ENCODE data around the gene SLC35F1. TPM values are rescaled to one million over a fixed set of nuclear protein-coding genes. Genes with fewer than 3 reads are reported as not detected.

Gene SLC35F1
- total and polyA plus RNA-seq, 7 donors = 0.04 to 0.32 (median 0.14) TPM; not detected in 1

DNA sequence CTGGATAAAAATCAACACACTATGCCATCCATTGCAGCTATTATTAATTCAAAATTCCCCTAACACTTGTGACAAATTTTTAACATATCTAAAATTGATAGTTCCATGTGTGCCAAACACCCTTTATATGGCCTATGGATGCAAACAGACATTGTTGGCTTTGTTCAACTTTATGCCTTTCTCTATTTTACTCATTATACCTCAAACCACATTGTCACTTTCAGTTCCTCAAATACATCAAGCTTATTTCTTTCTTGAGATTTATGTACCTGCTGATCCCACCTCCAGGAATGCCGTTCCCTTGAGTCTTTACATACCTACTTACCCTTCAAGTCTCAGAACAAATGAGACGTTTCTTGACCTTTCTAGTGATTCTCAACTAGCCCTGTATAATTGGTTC, 447.6 kb downstream of the SLC35F1 start:
- H3K27me3 ChIP-seq (ENCODE audit: insufficient read depth in 3 of 3, low read length in 2 of 3) = no peaks in the 10 kb centered on the region
- DNase-seq = no peak
- intact Hi-C loops (cut with DNase I) = no loop called here
- ATAC-seq = no peak
- H3K9me3 ChIP-seq = no peaks in the 10 kb centered on the region
- H3K36me3 ChIP-seq (ENCODE audit: insufficient read depth in 1 of 2, low read depth in 1 of 2) = no peaks in the 10 kb centered on the region
- 58 to 67% (median 65%) methylated on average over 2 of the region's 2 CpGs for WGBS, 3 donors
- TF ChIP-seq CTCF (IDR thresholded peaks at IDR 0.05) = no peak
- peaks cover 3% of the 10 kb centered on the region for H3K4me1 ChIP-seq
- H3K4me3 ChIP-seq = no peak overlapping the region
- no peak overlapping the region for H3K27ac ChIP-seq

GRCh38 chr6:118356054-118356453, 449.0 kb downstream of the SLC35F1 start:
- WGBS, 3 donors = 53 to 64% (median 61%) methylated on average over 1 of the region's 1 CpG
- Histone ChIP-seq H3K36me3 (ENCODE audit: insufficient read depth in 1 of 2, low read depth in 1 of 2) (no peaks in the 10 kb centered on the region), H3K4me1 (peaks cover 3% of the 10 kb centered on the region), H3K27me3 (ENCODE audit: insufficient read depth in 3 of 3, low read length in 2 of 3) (no peaks in the 10 kb centered on the region), H3K27ac (no peak overlapping the region), H3K9me3 (no peaks in the 10 kb centered on the region), H3K4me3 (no peak overlapping the region)
- ATAC-seq (no peak), DNase-seq (no peak)
- TF ChIP-seq CTCF (IDR thresholded peaks at IDR 0.05) = no peak
- intact Hi-C loops (cut with DNase I) = no loop called here

DNA sequence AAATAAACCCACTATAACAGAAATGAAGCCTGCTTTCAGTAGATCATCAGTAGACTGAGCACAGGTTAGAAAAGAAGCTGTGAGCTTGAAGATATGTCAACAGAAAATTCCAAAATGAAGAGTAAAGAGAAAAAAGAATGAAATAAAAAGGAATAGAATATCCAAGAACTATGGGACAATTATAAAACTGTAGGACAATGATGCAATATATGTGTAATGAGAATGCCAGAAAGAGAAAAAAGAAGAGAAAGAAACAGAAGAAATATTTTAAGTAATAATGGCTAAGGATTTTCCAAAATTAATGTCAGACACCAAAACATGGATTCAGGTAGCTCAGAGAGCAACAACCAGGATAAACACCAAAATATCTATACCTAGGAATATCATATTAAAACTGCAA, 449.6 kb downstream of the SLC35F1 start:
- H3K4me1 ChIP-seq = peaks cover 3% of the 10 kb centered on the region

More for the DNA sequence above, 449.6 kb downstream of the SLC35F1 start:
- H3K27me3 ChIP-seq (ENCODE audit: insufficient read depth in 3 of 3, low read length in 2 of 3) = no peaks in the 10 kb centered on the region
- intact Hi-C loops (cut with DNase I) = no loop called here
- H3K36me3 ChIP-seq (ENCODE audit: insufficient read depth in 1 of 2, low read depth in 1 of 2) = no peaks in the 10 kb centered on the region
- H3K9me3 ChIP-seq = no peaks in the 10 kb centered on the region
- ATAC-seq = no peak
- no peak for DNase-seq
- no peak overlapping the region for H3K27ac ChIP-seq
- H3K4me3 ChIP-seq = no peak overlapping the region
- no peak for TF ChIP-seq CTCF (IDR thresholded peaks at IDR 0.05)

Other genes with a start within 250 kb of the SLC35F1 start
- gene NUS1, start 231.8 kb upstream of the SLC35F1 start, total RNA-seq = 10 to 100 TPM in 3 of 4 donors, 1 to 10 TPM in 1; 8.7 to 15.8 (median 14.4) TPM
- gene NUS1, start 231.8 kb upstream of the SLC35F1 start, polyA plus RNA-seq = 10 to 100 TPM in 2 of 3 donors, 1 to 10 TPM in 1; 8.4 to 25.4 (median 23.4) TPM